ENCODE data around the gene C19orf33. TPM values are rescaled to one million over a fixed set of nuclear protein-coding genes. Genes with fewer than 3 reads are reported as not detected.

The C19orf33 gene
- total and polyA plus RNA-seq, 2 of the 8 experiments (the other 6 are each of a cell fraction or from before 2014, with no cell fraction given) = 6.0 to 36.0 TPM

GRCh38 chr19:38267761-38268483 is 36.1 kb upstream of the C19orf33 start:
- DNase-seq (ENCODE audit: low read depth in 1 of 2, low spot score in 2 of 2) (no peak), FAIRE-seq (no peak)
- H2BK120ac ChIP-seq (replicated peaks; ENCODE audit: low read depth, low read length) = no peak overlapping the region
- peaks cover 10 to 24% of the 10 kb centered on the region in 2 experiments for H4K20me1 ChIP-seq (replicated peaks in 1 of 2; ENCODE audit: control insufficient read depth in 1 of 2, insufficient read depth in 2 of 2, low read length in 2 of 2)
- no peak overlapping the region for H4K5ac ChIP-seq (ENCODE audit: insufficient read length, low read depth, low read length)
- peaks cover 37 to 76% of the 10 kb centered on the region in 2 experiments for H3K79me2 ChIP-seq (ENCODE audit: control insufficient read depth in 1 of 2, insufficient read depth in 2 of 2, low read length in 2 of 2)
- no peak overlapping the region for H2AFZ ChIP-seq (ENCODE audit: low read length)
- no peak overlapping the region for H2BK20ac ChIP-seq (ENCODE audit: low read length)
- no peak overlapping the region for H3K23ac ChIP-seq (ENCODE audit: insufficient read length)
- H3K36me3 ChIP-seq (ENCODE audit: control insufficient read depth in 2 of 4, insufficient read depth in 4 of 4, low read length in 3 of 4) = 0 out of 8 replicates have a peak, but pooled peaks cover 0 to 5% (median 0%) of the 10 kb centered on the region in 4 experiments
- no peak overlapping the region for H3K56ac ChIP-seq (replicated peaks; ENCODE audit: insufficient read length, low read depth, low read length)
- peaks cover 7% of the 10 kb centered on the region for H3K23me2 ChIP-seq (ENCODE audit: low read depth, low read length)
- ChIA-PET POLR2A (ENCODE audit: partially characterized antibody) (interaction anchor here (0.7 to 3.6 kb wide), 8 partner anchors 8 to 107 kb away, joined by 3 to 25 read pairs (median 3); partner anchors contain the start of gene PSMD8), CTCF (ENCODE audit: partially characterized antibody) (interaction anchor here (0.9 to 8.6 kb wide), 9 partner anchors 9 to 116 kb away, joined by 3 to 84 read pairs (median 4); partner anchors contain the start of gene PPP1R14A)
- H3K4me2 ChIP-seq (ENCODE audit: insufficient read depth in 1 of 2, low read depth in 2 of 2, low read length in 2 of 2) = peak overlapping the region; percentile 97 to 100; a peak in 3 of 4 replicates
- peaks cover 21% of the 10 kb centered on the region for H3K79me1 ChIP-seq (ENCODE audit: low read depth, low read length)
- H3K27ac ChIP-seq (ENCODE audit: low read depth, low read length) = no peak overlapping the region
- H4K8ac ChIP-seq (ENCODE audit: extremely low read depth, insufficient read depth, low read length) = no peak overlapping the region
- whole genome bisulfite sequencing, 2 experiments (ENCODE audit: extremely low coverage in 1 of 2, insufficient coverage in 1 of 2, insufficient read length in 1 of 2, insufficient replicate concordance in 2 of 2, low coverage in 1 of 2, low lambda C conversion rate in 2 of 2, missing lambda C conversion rate in 1 of 2) = 84% methylated on average over 12 of the region's 12 CpGs; no CpG with 5 or more reads in 1 of the 2 experiments
- no peak overlapping the region for H2BK15ac ChIP-seq (ENCODE audit: low read length)
- H3K18ac ChIP-seq (ENCODE audit: extremely low read depth, low read length) = no peak overlapping the region
- H3K27me3 ChIP-seq (replicated peaks in 1 of 4; ENCODE audit: control insufficient read depth in 3 of 4, extremely low read depth in 1 of 4, insufficient read depth in 3 of 4, low read length in 3 of 4) = no peaks in the 10 kb centered on the region
- no peak overlapping the region for H2BK12ac ChIP-seq (ENCODE audit: low read depth, low read length)
- no peak overlapping the region for H2AK5ac ChIP-seq (ENCODE audit: low read depth, low read length)
- TF ChIP-seq KDM1A (IDR thresholded peaks at IDR 0.05; ENCODE audit: borderline replicate concordance, low read length) = no peak
- TF ChIP-seq, protein P1, sequence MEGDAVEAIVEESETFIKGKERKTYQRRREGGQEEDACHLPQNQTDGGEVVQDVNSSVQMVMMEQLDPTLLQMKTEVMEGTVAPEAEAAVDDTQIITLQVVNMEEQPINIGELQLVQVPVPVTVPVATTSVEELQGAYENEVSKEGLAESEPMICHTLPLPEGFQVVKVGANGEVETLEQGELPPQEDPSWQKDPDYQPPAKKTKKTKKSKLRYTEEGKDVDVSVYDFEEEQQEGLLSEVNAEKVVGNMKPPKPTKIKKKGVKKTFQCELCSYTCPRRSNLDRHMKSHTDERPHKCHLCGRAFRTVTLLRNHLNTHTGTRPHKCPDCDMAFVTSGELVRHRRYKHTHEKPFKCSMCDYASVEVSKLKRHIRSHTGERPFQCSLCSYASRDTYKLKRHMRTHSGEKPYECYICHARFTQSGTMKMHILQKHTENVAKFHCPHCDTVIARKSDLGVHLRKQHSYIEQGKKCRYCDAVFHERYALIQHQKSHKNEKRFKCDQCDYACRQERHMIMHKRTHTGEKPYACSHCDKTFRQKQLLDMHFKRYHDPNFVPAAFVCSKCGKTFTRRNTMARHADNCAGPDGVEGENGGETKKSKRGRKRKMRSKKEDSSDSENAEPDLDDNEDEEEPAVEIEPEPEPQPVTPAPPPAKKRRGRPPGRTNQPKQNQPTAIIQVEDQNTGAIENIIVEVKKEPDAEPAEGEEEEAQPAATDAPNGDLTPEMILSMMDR (IDR thresholded peaks at IDR 0.05; ENCODE audit: control extremely low read depth in 1 of 3, insufficient read depth in 1 of 3, low read depth in 1 of 3, low read length in 3 of 3) = no peak
- no peak overlapping the region for H3K4ac ChIP-seq (replicated peaks; ENCODE audit: insufficient read length, low read depth, low read length)
- H2BK5ac ChIP-seq (ENCODE audit: low read depth, low read length) = peak overlapping the region; percentile 21; the same call in 1 of the 2 replicates
- H3K14ac ChIP-seq (ENCODE audit: insufficient read length) = no peak overlapping the region
- H3K9me3 ChIP-seq (ENCODE audit: insufficient read depth in 2 of 2, low read depth in 1 of 2, low read length in 1 of 2) = no peaks in the 10 kb centered on the region
- no peak overlapping the region for H4K91ac ChIP-seq (replicated peaks; ENCODE audit: insufficient read length, low read length)
- H3K4me3 ChIP-seq (ENCODE audit: extremely low read depth in 1 of 4, insufficient read depth in 2 of 4, low read depth in 3 of 4, low read length in 4 of 4) = no peak overlapping the region; a peak in 1 of 8 replicates
- H3K4me1 ChIP-seq (replicated peaks in 1 of 4; ENCODE audit: control insufficient read depth in 3 of 4, insufficient read depth in 4 of 4, low read length in 3 of 4) = peaks cover 12 to 32% (median 19%) of the 10 kb centered on the region in 4 experiments
- peak overlapping the region in 1 of 4 experiments; percentile 33; a peak in 1 of 7 replicates for H3K9ac ChIP-seq (replicated peaks in 1 of 4; ENCODE audit: extremely low read depth in 1 of 4, low read depth in 3 of 4, low read length in 3 of 4)

Measured in H1 (cell line).